Mesenteric fat pad (tissue), 1 donor: ENCODE results near the gene KDM8. TPM values are rescaled to one million over a fixed set of nuclear protein-coding genes. Genes with fewer than 3 reads are reported as not detected.
"Not testable (repeated sequence)": the region's sequence is repeated elsewhere in the genome, so short reads cannot be mapped to it uniquely, and the experiment has no call there.

Experiments
- DNase-seq: peaks from one replicate; pipeline ENCODE4 v3.0.0-alpha.2; 2020; ENCODE audit warnings: low spot score
- total RNA-seq: library from RNA; stranded (reverse); fragmentation: NEBNext Ultra II Directional; extraction: Animal tissue kit (Norgen Biotek cat#: 25700); gene quantifications from one replicate; pipeline ENCODE4 v1.2.1, GENCODE V29; 2021
- donor health status: DM: yes; HTN: yes; CAD: no.

Gene KDM8
- total RNA-seq, 1 donor from 2014 or later = 3.5 TPM

DNA sequence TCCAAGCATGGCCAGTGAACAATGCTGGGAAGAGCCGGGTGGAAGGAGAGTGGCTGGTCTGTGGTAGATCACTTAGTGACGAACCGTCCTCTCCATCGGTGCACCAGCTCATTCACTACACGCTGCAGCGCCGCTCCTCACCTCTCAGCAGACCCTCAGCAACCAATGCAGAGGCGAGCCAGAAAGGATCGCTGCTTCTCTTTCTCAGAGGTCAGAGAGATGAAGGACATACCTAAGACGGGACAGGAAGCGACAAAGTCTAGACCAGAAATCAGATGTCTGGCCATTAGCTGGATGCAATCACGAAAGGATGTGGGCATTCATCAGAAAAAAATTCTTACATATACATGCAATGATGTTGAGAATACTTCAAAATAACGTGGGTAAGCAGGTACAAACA, 38.3 kb downstream of the KDM8 start:
- DNase-seq = peak; percentile 62

DNA sequence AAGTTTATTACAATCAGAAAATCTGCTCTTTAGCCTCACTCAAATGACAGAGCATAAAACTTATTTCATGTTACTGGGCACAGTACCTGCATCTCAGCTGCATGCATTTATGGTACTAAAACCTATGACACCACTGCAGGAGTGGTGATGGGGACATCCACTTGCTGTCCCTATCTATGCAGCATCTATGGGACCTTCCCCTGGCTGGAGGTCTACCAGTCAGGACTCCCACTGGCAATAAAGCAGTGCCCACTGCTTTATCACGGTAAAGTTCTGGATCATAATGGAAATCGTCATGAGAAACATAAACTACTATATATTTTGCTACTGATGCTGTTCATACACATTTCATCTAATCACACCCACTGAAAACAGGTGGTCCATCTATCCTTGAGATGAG, 39.1 kb downstream of the KDM8 start:
- peak; percentile 12 for DNase-seq

- peak; percentile 87 for DNase-seq
Measured at GRCh38 chr16:27242868-27243590, 39.7 kb downstream of the KDM8 start.

DNA sequence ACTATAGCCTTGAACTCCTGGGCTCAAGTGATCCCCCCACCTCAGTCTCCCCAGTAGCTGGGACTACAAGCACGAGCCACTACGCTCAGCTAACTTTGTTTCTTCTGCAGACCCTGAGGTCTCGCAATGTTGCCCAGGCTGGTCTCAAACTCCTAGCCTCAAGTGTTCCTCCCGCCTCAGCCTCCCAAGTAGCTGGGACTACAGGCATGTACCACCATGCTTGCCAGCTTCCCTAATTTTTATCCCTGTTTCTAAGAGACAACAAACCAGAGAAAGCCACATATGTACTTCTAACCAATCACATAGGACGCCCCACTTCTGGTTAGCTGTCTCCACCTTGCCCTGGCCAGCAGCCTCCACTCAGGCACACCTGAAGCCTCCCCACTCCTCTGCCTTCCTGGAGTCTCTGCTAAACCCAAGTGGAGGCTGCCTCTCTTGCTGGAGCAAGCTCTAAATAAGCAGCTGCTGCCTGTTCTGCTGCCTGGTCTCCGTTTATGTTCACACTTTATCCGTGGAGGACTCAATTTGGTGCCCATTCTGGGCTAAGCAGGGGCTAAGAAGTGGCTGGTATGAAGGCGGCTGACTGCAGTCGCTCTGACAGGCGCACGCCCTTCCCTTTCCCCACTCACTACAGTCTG, 40.5 kb downstream of the KDM8 start:
- peak; percentile 57 for DNase-seq

DNA sequence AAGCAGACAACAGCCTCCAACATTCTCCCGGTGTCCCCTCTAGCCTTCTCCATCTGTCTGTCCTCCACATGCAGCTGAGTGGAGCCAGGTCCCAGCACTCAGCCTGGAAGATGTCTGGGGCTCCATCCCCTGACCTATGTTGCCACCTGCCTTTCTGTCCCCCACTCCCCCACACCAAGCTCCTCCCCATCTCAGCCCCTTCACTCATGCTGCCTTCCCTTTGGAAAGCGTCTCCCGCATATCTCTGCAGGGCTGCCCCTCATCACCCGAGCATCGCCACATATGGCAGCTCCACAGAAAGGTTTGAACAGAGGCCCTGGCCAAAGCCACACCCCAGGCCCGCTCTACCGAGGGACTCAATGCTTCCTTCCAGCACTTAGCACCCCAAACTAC, 41.0 kb downstream of the KDM8 start:
- peak; percentile 83 for DNase-seq

DNA sequence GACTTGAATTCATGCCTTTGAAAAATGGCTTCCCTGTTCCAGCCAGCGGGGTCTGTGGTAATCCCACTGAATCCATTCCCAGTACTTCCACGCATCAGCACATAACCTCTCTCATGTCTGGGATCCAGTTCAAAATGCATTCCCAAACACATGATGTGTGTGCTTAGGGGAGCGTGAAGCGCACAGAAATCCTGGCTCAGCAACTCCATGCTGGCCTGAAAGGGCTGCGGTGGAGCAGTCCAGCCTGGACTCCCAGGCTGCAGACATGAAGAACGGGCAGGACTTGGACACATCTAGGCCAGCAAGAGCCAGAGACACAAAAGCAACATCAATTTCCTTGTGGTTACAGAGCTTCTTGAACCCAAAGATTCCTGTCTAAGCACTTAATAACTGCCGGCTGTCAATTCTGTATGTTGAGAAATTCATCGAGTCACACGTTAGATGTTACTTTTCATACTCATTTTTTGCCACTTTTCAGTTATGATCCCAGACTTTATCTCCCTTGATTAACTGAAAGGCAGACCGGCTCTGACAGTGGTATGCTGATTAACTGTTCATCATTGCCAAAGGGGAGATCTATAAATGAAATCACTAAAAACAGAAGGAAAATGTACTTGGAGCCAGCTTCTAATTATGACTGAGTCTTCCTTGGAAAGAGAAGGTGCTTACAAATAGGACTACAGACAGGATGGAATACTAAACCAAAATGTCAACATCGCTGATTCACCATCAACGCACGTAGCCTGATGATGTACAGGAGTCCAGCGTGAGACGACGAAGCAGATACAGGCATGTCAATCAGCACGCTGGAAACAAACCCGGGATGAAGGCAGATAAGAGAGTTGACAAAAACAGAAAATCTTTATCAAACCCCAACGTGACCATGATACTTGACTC, 42.2 kb downstream of the KDM8 start:
- DNase-seq = peak; percentile 80

GRCh38 chr16:27246439-27246838, 43.1 kb downstream of the KDM8 start:
- no peak for DNase-seq

DNA sequence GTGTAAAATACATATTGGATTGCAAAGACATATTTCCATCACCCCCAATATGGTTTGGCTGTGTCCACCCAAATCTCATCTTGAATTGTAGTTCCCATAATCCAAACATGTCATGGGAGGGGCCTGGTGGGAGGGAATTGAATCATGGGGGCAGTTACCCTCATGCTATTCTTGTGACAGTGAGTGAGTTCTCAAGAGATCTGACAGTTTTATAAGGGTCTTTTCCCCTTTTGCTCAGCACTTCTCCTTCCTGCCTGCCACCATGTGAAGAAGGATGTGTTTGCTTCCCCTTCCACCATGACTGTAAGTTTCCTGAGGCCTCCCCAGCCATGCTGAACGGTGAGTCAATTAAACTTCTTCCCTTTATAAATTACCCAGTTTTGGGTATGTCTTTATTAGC, 43.8 kb downstream of the KDM8 start:
- DNase-seq = not testable (repeated sequence)

DNA sequence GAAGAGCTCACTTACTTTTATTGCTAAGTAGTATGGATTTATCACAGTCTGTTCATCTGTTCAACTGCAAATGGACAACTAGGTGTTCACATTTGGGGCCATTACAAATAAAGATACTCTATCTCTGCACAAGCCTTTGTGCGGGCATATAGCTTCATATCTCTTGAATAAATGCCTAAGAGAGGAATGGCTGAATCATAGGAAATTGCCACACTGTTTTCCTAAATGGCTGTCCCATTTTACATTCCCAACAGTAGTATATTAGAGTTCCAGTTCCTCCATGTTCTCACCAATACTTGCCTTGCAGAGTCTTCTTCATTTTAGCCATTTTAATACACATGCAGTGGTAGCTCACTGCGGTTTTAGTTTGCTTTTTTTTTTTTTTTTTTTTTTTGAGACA, 44.7 kb downstream of the KDM8 start:
- no peak for DNase-seq

GRCh38 chr16:27248886-27249285, 45.6 kb downstream of the KDM8 start:
- DNase-seq = peak; percentile 65

GRCh38 chr16:27251541-27252205, 48.3 kb downstream of the KDM8 start:
- no peak for DNase-seq

GRCh38 chr16:27252206-27252585, 48.9 kb downstream of the KDM8 start:
- no peak for DNase-seq

DNA sequence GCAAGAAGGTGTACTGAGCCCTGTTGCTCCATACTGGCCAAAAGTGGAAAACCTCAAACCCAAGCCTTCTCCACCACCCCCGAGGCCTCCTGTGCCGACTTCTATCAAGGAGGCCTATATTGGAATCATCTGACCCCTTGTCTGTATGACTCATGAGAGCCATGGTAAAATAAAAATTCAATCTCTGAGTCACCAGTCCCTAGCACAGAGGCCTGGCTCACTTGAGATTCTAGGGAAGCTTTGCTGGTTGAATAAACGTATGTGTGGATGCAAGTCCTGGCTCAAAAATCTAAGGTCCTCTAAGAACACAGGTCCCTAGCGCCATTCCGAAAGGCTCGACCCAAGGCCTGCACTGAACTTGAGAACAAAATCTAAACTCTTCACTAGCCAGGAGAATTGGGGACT, 50.2 kb downstream of the KDM8 start:
- no peak for DNase-seq

DNA sequence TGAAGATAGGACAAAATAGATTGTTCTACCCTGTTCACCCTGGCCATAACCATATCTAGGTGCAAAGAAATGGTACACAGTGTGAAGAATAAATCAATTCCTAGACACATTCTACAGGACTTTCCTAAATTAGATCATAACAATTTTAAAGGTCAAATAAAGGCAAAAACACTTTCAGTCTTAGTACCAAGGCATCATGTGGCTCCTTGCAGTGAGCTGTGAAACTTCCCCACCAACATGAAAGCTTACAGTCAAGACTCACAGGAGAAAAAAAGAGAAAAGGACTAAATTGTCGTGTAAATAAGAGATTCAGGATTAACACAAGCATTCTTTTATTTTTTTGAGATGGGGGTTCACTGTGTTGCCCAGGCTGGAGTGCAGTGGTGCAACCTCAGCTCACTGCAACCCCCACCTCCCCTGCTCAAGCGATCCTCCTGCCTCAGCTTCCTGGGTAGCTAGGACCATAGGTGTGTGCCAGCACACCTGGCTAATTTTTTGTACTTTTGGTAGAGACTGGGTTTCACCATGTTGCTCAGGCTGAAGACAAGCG, 51.0 kb downstream of the KDM8 start:
- DNase-seq = no peak

GRCh38 chr16:27256861-27257260, 53.5 kb downstream of the KDM8 start:
- DNase-seq = no peak

- DNase-seq = no peak
Measured at GRCh38 chr16:27257271-27257670, 53.9 kb downstream of the KDM8 start.

- no peak for DNase-seq
Measured at GRCh38 chr16:27258241-27258734, 55.0 kb downstream of the KDM8 start.

- DNase-seq = no peak
Measured at GRCh38 chr16:27259710-27260109, 56.4 kb downstream of the KDM8 start.

DNA sequence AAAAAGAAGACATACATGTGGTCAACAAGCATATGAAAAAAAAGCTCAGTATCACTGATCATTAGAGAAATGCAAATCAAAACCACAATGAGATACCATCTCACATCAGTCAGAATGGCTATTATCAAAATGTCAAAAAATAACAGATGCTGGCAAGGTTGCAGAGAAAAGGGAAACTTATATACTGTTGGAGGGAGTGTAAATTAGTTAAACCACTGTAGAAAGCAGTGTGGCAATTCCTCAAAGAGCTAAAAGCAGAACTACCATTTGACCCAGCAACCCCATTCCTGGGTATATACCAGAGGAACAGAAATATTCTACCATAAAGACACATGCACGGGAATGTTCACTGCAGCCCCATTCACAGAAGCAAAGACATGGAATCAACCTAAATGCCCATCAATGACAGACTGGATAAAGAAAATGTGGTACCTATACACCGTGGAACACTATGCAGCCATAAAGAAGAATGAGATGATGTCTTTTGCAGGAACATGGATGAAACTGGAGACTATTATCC, 59.6 kb downstream of the KDM8 start:
- DNase-seq = not testable (repeated sequence)

DNA sequence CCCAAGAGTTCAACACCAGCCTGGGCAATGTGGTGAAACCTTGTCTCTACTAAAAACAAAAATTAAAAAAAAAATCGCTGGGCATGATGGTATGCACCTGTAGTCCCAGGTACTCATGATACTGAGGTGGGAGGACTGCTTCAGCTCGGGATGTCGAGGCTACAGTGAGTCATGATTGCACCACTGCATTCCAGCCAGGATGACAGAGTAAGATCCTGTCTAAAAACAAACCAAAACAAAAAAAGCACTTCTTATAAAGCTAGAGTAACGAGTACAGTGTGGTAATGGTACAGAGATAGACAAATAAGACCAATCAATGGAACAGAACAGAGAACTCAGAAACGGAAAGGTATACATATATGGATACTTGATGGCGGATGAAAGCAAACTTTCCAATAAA, 60.8 kb downstream of the KDM8 start:
- DNase-seq = no peak

GRCh38 chr16:27265982-27266381, 62.7 kb downstream of the KDM8 start:
- no peak for DNase-seq
